A549 (cell line): ENCODE data around the gene TRPM6.

Experiments used
- CTCF ChIP-seq: fragments of >200 bp; sonication (Bioruptor Twin); formaldehyde crosslinking; IDR thresholded peaks from 3 replicates; pipeline ENCODE4 v1.5.1; 2016
- HDAC2 ChIP-seq: fragments of 200-600 bp; sonication (generic); IDR thresholded peaks from 2 replicates; pipeline ENCODE4 v1.6.1; 2016
- JUN ChIP-seq, 2 experiments: fragments of >200 bp; sonication (Bioruptor Twin); formaldehyde crosslinking; IDR thresholded peaks; 2 replicates in 1 of 2; 3 replicates in 1 of 2; pipeline ENCODE4 v1.6.1; 2016 to 2017
- KDM1A ChIP-seq: fragments of 200-600 bp; sonication (generic); IDR thresholded peaks from 2 replicates; pipeline ENCODE4 v1.6.1; 2016; ENCODE audit warnings: low read depth, mild to moderate bottlenecking
- RFX5 ChIP-seq: fragments of 450-650 bp; IDR thresholded peaks from 2 replicates; pipeline ENCODE4 v1.7.1; 2014; ENCODE audit warnings: antibody characterized with exemption, mild to moderate bottlenecking, moderate library complexity
- ZNF302 ChIP-seq: fragments of 250-450 bp; sonication (Bioruptor Pico); IDR thresholded peaks from 2 replicates; pipeline ENCODE4 v1.9.0; 2021; ENCODE audit warnings: inconsistent platforms, mild to moderate bottlenecking, moderate library complexity

- TF ChIP-seq CTCF (peak; percentile 90), HDAC2 (no peak), RFX5 (no peak), ZNF302 (CRISPR knock-in tag) (no peak), JUN (IDR thresholded peaks at IDR 0.05) (peak in 1 of 2 experiments; percentile 53; a peak in 1 of 5 replicates), KDM1A (no peak)
These were observed 117.0 kb downstream of the TRPM6 start for GRCh38 chr9:74770508-74771261.
